Retinal pigment epithelial cell (primary cell): Measurements from ENCODE around the gene GPR161.

Experiments
- DNase-seq: peaks from one replicate; pipeline ENCODE4 v3.0.0-alpha.2; 2010; ENCODE audit warnings: low read depth
- H3K4me3 ChIP-seq: 2 replicates; pipeline ENCODE4 v1.5.1; 2011; ENCODE audit warnings: mild to moderate bottlenecking, low read length, control low read depth, moderate library complexity
- TF ChIP-seq, protein P1 (sequence below): conservative IDR thresholded peaks from 2 replicates; pipeline ENCODE4 v1.5.1; 2011; ENCODE audit warnings: low read depth, low read length, control low read depth, inconsistent platforms

Gene GPR161

DNA sequence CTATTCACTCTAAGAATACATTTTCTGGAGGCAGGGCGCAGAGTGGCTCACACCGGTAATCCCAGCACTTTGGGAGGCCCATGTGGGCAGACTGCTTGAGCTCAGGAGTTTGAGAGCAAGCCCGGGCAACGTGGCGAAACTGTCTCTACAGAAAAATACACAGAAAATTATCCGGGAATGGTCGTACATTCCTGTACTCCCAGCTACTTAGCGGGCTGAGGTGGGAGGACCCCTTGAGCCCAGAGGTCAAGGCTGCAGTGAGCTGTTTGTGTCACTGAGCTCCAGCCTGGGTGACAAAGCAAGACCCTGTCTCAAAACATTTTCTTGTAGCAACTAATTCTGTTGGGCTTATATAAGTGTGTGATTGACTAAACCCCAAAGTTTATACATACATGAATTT, 30.5 kb downstream of the GPR161 start:
- no peak overlapping the region for H3K4me3 ChIP-seq
- no peak for DNase-seq
- TF ChIP-seq, protein P1, sequence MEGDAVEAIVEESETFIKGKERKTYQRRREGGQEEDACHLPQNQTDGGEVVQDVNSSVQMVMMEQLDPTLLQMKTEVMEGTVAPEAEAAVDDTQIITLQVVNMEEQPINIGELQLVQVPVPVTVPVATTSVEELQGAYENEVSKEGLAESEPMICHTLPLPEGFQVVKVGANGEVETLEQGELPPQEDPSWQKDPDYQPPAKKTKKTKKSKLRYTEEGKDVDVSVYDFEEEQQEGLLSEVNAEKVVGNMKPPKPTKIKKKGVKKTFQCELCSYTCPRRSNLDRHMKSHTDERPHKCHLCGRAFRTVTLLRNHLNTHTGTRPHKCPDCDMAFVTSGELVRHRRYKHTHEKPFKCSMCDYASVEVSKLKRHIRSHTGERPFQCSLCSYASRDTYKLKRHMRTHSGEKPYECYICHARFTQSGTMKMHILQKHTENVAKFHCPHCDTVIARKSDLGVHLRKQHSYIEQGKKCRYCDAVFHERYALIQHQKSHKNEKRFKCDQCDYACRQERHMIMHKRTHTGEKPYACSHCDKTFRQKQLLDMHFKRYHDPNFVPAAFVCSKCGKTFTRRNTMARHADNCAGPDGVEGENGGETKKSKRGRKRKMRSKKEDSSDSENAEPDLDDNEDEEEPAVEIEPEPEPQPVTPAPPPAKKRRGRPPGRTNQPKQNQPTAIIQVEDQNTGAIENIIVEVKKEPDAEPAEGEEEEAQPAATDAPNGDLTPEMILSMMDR: no peak

DNA sequence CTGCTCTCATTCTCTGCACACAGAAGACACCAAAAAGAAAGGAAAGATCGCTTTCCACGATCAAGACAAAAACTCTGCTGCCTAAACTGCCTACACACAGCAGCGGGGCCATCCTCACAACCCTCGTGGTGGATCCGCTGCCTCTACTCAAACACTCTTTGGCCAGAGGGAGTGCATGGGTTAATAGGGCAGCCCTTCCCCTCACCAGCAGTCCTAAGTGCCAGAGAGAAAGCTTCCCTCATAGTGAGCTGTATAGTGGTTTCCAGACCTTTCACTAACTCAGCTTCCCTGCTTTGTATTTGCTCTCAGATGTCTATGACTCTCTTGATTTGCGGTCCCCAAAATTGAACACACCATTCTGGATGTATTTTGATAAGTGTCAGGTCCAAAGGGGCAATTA, 30.9 kb downstream of the GPR161 start:
- TF ChIP-seq, protein P1: no peak
- H3K4me3 ChIP-seq: no peak overlapping the region
- no peak for DNase-seq

DNA sequence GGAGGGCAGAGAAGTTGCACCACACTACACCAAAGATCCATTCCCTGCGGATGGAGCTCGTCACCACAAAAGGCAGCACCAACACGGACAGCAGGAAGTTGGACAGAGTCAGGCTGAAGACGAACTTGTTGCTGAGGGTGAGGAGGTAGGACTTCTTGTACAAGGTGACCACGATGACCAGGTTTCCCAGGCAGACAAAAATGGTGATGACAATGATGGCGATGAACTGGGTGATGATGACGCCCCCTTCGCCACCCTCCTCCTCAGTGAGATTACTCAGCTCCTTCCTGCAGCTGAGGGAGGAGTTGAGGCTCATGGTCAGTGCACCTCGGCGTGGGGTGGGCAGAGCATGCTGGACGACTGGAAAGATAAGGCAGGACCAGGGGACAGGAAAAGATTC, 32.2 kb downstream of the GPR161 start:
- no peak for DNase-seq
- no peak overlapping the region for H3K4me3 ChIP-seq
- TF ChIP-seq, protein P1: no peak

DNA sequence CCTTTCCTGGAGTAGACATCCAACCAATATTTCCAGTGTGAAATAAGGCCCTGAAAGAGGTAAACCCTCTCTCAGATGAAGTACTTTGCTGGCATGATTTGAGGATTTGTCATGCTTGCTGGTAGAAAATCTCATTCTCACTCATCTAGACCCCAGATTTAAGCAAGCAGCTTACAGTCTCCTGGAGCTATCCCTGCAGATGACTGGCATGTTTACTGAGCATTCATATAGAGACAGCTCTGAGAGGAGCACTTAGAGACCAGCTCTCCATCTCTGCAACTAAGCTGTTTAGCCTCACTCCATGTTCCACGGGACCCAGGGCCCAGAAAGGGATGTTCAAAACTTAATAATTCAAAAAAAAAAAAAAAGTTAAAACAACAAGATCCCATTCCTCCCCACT, 34.2 kb downstream of the GPR161 start:
- TF ChIP-seq, protein P1: no peak
- DNase-seq: no peak
- no peak overlapping the region for H3K4me3 ChIP-seq

DNA sequence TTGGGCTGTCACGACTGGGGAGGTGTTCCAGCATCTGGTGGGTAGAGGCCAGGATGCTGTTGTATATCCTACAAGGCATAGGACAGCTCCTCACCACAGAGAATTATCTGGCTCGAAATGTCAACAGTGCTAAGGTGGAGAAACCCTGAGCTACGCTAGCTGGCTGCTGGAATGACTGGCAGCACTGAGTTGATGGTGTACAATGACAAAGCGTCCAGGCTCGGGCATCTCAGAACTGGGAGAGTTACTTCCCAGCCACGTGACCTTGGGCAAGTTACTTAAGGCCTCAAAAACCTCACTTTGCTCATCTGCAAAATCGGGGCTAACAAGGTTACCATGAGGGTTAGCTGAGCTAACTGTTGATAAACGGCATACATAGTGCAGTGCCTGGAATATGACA, 35.4 kb downstream of the GPR161 start:
- DNase-seq: no peak
- no peak overlapping the region for H3K4me3 ChIP-seq
- TF ChIP-seq, protein P1: no peak

DNA sequence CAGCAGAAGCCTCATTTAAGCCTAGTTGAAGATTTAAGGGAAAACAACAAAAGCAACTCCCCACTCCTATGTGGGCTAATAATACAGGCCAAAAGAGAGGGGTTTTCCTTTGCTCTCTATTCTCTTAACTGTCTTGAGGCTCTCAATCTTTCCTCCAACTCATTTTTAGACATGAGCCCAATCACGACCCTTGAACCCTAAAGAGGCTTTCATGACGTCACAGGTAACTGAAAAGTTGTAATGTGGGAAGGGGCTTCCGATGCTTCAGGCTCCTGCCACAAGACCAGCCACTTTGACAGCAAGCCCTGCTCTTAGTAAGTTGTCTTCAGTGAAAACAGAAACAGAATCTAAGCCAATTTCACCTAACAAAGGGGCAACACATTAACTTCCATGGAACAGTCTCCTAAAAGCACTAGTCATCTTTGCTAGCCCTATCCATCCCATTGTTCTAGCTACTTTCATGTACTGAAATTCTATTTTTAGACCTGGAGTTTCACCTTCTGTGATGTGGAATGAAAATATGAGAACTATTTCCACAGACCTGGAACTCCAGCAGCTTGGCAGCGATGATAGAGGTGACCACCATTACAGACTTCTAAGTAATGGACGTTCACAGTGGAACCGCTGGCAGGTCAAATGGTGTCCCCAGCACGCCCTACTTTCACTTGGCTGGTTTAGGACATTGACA, 36.3 kb downstream of the GPR161 start:
- TF ChIP-seq, protein P1: no peak
- no peak for DNase-seq
- no peak overlapping the region for H3K4me3 ChIP-seq

DNA sequence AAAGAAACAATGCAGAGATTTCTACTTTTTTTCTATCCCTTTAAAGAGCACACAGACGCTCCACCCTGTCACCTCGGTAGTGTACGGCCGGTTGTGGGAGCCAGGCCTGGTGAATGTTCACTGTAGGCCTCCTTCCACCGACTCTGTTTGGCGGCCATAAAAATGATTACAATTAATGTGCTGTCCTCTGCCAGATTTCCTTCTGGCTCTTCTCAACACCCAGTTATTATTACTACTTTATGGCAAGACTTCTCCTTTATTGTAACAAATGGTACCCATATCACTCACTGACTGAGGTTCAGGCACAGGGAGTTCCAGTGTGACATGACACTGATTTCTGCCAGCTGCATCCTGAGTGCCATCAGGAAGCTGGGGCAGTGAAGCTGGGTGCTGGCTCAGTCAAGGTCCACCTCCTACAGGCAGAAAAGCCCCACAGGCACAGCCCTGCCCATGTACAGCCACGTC, 37.4 kb downstream of the GPR161 start:
- TF ChIP-seq, protein P1: no peak
- no peak overlapping the region for H3K4me3 ChIP-seq
- DNase-seq: no peak
